AG04449 (cell line): ENCODE results near the gene CCR9.

ENCODE experiments used
- CTCF ChIA-PET: fragments of 350-600 bp; formaldehyde crosslinking; extraction: SDS; loops from one replicate; lab custom pipeline; 2021; ENCODE audit warnings: antibody characterized with exemption; lab: Yijun Ruan, JAX
- POLR2A ChIA-PET: fragments of 400-600, 350-600 bp; formaldehyde crosslinking; extraction: SDS; loops from one replicate; lab custom pipeline; 2020; ENCODE audit warnings: antibody characterized with exemption, inconsistent platforms; lab: Yijun Ruan, JAX
- DNase-seq: peaks from one replicate; pipeline ENCODE4 v3.0.0-alpha.2; 2010; ENCODE audit warnings: low read depth, low spot score
- H3K4me3 ChIP-seq: 2 replicates; pipeline ENCODE4 v1.5.1; 2011; ENCODE audit warnings: low read depth, mild to moderate bottlenecking, control low read depth, low read length
- CTCF ChIP-seq: IDR thresholded peaks from one replicate; pipeline ENCODE4 v1.5.1; 2011; ENCODE audit warnings: mild to moderate bottlenecking, moderate library complexity, low read length, control low read depth, inconsistent platforms; ENCODE audit not compliant: insufficient read depth; ENCODE audit errors: missing control alignments

CCR9 gene

DNA sequence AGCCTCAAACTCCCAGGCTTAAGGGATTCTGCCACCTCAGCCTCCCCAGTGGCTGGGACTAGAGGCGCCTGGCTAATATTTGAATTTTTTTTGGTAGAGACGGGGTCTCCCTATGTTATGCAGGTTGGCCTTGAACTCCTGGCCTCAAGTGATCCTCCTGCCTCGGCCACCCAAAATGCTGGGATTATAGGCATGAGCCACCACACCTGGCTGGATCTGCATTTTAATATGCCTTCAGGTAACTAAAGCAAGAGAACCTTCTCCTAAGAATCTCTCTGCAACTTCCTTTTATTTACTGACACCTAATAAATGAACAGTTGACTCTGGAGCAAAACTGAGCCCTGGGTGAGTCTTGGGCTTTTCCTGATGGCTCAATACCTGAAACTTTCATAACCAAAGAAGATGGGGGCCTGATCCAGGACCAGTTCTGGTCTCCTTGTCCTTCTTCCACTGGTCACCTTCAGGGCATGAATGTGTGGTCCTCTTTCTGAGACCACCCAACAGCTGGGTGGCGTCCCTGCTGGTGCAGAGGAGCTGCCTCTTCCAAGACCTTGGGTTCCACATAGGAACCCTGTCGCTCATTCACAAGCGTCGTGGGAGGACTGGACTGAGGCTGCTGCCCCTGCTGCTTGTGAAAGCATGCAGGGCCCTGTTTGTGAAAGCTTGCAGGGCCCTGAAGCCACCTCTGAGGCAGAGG, 28.2 kb downstream of the CCR9 start:
- no peak for TF ChIP-seq CTCF
- ChIA-PET POLR2A (no interaction called here), CTCF (interaction anchor here (0.7 kb wide), 1 partner anchor 13 kb away, joined by 4 read pairs; no protein-coding TSS in a partner anchor)
- no peak overlapping the region for H3K4me3 ChIP-seq
- no peak for DNase-seq

GRCh38 chr3:45915059-45915439, 28.7 kb downstream of the CCR9 start:
- no peak for TF ChIP-seq CTCF

DNA sequence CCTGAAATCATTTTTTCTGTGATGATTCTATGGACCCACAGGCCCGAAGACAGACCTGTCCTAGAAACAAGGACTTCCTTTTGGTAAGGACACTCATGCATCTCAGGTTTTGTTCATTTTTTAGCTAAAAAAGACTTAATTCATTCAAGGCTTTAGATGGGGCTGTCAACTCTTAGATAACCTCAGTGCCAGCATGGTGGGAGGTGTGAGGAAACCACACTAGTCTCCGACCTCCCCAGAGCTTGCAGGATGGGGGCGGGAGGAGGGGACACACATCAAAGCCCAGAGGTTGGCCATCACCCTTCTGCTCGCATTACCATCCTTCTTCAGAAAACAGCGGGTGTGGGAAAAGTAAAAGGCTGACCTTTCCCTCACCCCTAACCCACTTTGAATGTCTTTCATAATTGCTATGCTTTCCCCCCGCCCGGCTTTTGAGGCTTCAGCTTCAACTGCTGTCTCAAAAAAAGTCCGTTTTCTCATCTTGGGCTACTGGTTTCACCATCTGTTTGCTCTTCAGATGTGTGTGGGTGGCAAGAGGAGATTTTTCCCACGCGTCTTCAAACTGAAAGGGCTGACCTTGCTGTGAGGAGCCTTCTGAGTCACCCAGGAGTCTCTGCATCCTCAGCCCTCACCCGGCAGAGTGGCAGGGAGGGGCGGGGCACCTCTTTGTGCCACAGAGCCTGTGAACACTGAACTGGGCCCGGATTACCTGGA, 29.3 kb downstream of the CCR9 start:
- H3K4me3 ChIP-seq = no peak overlapping the region
- CTCF ChIA-PET = interaction anchor here (0.7 to 1.0 kb wide), 2 partner anchors 12 to 160 kb away, joined by 3 to 4 read pairs; no protein-coding TSS in a partner anchor
- POLR2A ChIA-PET = no interaction called here
- TF ChIP-seq CTCF = no peak
- peak; percentile 72 for DNase-seq

More at GRCh38 chr3:45915059-45915439, 28.7 kb downstream of the CCR9 start:
- DNase-seq = no peak
- no peak overlapping the region for H3K4me3 ChIP-seq
- CTCF ChIA-PET = interaction anchor here (0.7 to 1.0 kb wide), 2 partner anchors 13 to 161 kb away, joined by 3 to 4 read pairs; no protein-coding TSS in a partner anchor
- POLR2A ChIA-PET = no interaction called here

DNA sequence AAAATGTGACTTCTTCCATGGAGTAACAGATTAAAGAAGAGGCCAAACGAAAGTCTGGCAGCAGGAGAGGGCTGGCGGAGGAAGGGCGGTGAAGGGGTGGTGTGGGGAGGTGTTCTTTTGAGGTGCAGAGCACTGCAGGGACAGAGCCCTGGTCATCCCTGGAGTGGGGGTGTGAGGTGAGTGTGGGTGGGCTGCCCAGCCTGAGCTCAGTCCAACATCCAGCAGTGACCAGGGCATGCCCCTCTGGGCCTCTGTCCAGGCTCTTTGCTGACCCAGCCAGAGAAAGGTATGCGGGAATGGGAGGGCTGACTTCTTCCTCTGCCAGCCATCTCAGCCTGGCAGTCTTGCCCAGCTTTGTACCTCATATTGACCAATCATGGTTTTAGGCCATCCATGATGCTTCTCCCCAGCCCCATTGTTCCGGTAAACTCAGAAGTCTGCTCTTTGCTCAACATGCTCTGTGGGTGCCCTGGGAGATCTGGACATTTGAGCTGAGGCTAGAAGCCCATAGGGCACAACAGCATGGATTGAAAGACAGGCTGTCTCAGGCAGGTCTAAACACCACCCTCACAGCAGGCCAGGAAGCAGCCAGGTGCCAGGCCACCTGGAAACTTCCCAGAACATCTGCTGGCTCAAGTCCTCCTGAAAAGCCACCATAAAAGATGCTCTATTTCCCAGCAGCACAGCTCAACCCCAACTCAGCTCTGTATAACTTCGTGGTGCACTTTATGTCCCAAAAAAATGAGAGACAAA, 31.0 kb downstream of the CCR9 start:
- CTCF ChIA-PET = interaction anchor here (1.3 to 1.5 kb wide), 3 partner anchors 9 to 162 kb away, joined by 3 to 5 read pairs (median 5); no protein-coding TSS in a partner anchor
- POLR2A ChIA-PET = no interaction called here
- no peak for TF ChIP-seq CTCF
- H3K4me3 ChIP-seq = no peak overlapping the region
- DNase-seq = no peak

DNA sequence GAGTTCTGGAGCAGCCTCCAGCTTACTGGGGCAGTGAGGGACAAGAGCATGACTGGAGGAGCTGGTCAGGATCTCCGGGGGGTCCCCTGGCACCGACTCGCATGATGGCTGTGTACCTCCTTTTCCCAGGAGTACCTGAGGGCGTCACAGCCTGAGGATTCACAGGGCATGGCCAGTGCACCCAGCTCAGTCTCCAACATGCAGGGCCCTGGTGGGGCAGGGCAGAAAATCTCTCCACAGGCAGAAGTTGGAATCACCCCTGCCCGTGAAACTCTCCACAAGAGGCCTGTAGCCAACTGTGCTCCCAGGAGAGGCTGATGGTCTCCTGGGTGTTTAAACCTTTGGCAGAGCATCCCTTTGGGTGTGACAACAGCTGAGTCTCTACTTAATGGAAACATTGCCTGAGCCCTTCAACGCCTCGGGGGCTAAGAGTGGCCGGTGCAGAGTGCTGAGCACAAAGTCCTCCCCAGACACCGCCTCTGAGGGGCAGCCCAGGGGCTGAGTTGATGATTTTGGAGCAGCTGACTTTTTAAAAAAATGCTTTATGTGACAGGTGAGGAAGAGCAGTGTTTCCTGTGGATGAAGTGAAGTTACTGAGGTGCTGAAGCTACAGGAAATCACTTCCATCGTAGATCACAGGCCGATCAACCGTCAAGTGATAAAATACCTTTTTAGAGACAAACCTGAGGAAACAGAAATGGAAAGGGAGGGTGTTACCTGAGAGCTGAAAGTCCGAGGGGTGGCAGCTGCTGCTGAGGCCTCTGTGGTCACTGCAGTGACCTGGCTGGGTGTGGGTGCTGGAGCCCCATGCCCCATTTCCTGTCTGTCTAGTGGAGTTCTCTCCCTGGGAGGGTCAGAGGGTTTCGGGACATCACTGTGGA, 35.1 kb downstream of the CCR9 start:
- TF ChIP-seq CTCF = no peak
- H3K4me3 ChIP-seq = no peak overlapping the region
- ChIA-PET CTCF (interaction anchor here (1.1 to 36.2 kb wide), 5 partner anchors 8 to 162 kb away, joined by 4 to 918 read pairs (median 25); no protein-coding TSS in a partner anchor), POLR2A (no interaction called here)
- no peak for DNase-seq
